Measurements from ENCODE around the gene GPR35.

DNA sequence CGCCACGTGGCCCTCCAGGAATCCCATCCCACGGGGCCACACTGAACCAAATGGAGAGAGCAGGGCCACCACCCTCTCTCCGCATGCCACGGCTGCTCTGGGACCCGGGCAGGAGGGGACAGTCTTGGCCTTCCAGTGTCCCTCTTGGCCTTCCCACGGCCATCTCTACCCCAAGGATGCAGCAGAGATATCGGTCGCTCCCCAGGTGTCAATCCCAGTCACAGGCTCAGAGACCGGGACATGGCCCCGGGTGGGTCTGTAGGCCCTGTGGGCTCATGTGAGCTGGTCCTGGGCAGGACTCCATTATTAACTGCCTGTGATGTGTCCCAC is 23.5 kb upstream of the GPR35 start:
- TF ChIP-seq CTCF (conservative IDR thresholded peaks at IDR 0.05): no peak
- no peak for TF ChIP-seq ZFX (IDR thresholded peaks at IDR 0.05)
